ENCODE results near the gene PTPRN2. TPM values are rescaled to one million over a fixed set of nuclear protein-coding genes. Genes with fewer than 3 reads are reported as not detected.

Gene PTPRN2
- total RNA-seq, 1 experiment from 2014 or later: 1.1 TPM

DNA sequence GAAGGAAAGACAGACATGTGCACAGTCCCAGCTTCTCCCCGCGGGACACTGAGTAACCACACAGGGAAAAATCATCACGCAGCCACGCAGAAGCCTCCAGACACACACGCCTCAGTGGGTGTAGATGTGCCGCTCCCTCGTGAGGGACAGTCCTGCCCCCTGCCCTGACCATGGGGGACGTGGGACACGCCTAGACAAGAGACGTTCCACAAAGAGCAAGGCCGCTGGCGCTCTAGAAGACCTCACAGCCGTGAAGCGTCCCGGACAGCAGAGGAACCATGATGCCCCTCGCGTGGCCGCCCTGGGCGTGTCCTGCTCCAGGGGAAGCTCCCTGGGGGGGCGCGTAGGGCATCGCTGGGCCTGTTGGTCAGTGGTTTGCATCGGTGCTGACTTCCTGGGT lies 1040.0 kb downstream of the PTPRN2 start:
- Histone ChIP-seq H3K36me3 (ENCODE audit: control insufficient read depth, insufficient read depth, low read length) (no peaks in the 10 kb centered on the region), H3K4me3 (ENCODE audit: low read depth in 2 of 2, low read length in 2 of 2) (no peak overlapping the region), H3K4me1 (ENCODE audit: control insufficient read depth, insufficient read depth, low read length) (no peaks in the 10 kb centered on the region; the same call in 1 of the 2 replicates), H3K9me3 (ENCODE audit: control insufficient read depth, insufficient read depth, low read depth, low read length) (no peaks in the 10 kb centered on the region), H3K27me3 (ENCODE audit: control insufficient read depth, insufficient read depth, low read length) (no peaks in the 10 kb centered on the region), H3K27ac (ENCODE audit: low read length) (no peak overlapping the region)
- intact Hi-C loops (cut with micrococcal nuclease; ENCODE audit: unreplicated experiment): no loop called here
- ChIA-PET CTCF (no interaction called here), POLR2A (no interaction called here)
- TF ChIP-seq SIN3A (IDR thresholded peaks at IDR 0.05; ENCODE audit: borderline replicate concordance, insufficient read depth, low read depth, low read length) (no peak), POLR2AphosphoS5 (IDR thresholded peaks at IDR 0.05; ENCODE audit: low read depth, low read length) (no peak), TCF7L2 (IDR thresholded peaks at IDR 0.05; ENCODE audit: low read depth, low read length) (no peak)
- TF ChIP-seq, protein P1, sequence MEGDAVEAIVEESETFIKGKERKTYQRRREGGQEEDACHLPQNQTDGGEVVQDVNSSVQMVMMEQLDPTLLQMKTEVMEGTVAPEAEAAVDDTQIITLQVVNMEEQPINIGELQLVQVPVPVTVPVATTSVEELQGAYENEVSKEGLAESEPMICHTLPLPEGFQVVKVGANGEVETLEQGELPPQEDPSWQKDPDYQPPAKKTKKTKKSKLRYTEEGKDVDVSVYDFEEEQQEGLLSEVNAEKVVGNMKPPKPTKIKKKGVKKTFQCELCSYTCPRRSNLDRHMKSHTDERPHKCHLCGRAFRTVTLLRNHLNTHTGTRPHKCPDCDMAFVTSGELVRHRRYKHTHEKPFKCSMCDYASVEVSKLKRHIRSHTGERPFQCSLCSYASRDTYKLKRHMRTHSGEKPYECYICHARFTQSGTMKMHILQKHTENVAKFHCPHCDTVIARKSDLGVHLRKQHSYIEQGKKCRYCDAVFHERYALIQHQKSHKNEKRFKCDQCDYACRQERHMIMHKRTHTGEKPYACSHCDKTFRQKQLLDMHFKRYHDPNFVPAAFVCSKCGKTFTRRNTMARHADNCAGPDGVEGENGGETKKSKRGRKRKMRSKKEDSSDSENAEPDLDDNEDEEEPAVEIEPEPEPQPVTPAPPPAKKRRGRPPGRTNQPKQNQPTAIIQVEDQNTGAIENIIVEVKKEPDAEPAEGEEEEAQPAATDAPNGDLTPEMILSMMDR (IDR thresholded peaks at IDR 0.05): no peak
- TF ChIP-seq, protein P2, sequence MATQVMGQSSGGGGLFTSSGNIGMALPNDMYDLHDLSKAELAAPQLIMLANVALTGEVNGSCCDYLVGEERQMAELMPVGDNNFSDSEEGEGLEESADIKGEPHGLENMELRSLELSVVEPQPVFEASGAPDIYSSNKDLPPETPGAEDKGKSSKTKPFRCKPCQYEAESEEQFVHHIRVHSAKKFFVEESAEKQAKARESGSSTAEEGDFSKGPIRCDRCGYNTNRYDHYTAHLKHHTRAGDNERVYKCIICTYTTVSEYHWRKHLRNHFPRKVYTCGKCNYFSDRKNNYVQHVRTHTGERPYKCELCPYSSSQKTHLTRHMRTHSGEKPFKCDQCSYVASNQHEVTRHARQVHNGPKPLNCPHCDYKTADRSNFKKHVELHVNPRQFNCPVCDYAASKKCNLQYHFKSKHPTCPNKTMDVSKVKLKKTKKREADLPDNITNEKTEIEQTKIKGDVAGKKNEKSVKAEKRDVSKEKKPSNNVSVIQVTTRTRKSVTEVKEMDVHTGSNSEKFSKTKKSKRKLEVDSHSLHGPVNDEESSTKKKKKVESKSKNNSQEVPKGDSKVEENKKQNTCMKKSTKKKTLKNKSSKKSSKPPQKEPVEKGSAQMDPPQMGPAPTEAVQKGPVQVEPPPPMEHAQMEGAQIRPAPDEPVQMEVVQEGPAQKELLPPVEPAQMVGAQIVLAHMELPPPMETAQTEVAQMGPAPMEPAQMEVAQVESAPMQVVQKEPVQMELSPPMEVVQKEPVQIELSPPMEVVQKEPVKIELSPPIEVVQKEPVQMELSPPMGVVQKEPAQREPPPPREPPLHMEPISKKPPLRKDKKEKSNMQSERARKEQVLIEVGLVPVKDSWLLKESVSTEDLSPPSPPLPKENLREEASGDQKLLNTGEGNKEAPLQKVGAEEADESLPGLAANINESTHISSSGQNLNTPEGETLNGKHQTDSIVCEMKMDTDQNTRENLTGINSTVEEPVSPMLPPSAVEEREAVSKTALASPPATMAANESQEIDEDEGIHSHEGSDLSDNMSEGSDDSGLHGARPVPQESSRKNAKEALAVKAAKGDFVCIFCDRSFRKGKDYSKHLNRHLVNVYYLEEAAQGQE (IDR thresholded peaks at IDR 0.05; ENCODE audit: insufficient read depth in 1 of 2, low read depth in 2 of 2, low read length in 1 of 2): no peak
- no peak for DNase-seq (ENCODE audit: low read depth, low spot score)
- ATAC-seq: no peak
- no TSS peak for BruUV-seq (replicated peaks)
- in situ Hi-C loops (cut with HindIII; ENCODE audit: low pct_unique_long_range_greater_than_20kb, low sequenced_read_pairs): no loop called here

DNA sequence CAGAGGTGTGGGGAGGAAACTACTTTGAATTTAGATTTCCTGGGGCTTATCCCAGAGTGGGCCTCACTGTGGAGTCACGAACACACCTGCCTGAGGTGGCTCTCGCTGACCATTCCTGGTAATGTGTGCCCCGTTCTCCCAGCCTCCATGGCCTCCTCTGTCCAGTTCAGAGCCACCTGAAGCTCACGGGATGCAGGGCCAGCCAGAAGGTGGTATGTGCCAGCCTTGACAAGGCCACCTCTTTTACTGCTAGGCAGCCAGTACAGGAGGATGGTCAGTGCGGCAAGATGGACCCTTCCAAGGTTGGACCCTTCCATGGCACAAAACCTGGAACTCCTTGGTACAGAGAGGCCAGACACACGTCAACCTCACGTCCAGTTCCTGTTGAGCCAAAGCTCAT lies 1040.5 kb downstream of the PTPRN2 start:
- in situ Hi-C loops (cut with HindIII; ENCODE audit: low pct_unique_long_range_greater_than_20kb, low sequenced_read_pairs): no loop called here
- ChIA-PET CTCF (no interaction called here), POLR2A (no interaction called here)
- DNase-seq (ENCODE audit: low read depth, low spot score): no peak
- Histone ChIP-seq H3K4me3 (ENCODE audit: low read depth in 2 of 2, low read length in 2 of 2) (no peak overlapping the region), H3K27ac (ENCODE audit: low read length) (no peak overlapping the region), H3K36me3 (ENCODE audit: control insufficient read depth, insufficient read depth, low read length) (no peaks in the 10 kb centered on the region), H3K27me3 (ENCODE audit: control insufficient read depth, insufficient read depth, low read length) (no peaks in the 10 kb centered on the region), H3K9me3 (ENCODE audit: control insufficient read depth, insufficient read depth, low read depth, low read length) (no peaks in the 10 kb centered on the region), H3K4me1 (ENCODE audit: control insufficient read depth, insufficient read depth, low read length) (no peaks in the 10 kb centered on the region; the same call in 1 of the 2 replicates)
- TF ChIP-seq SIN3A (IDR thresholded peaks at IDR 0.05; ENCODE audit: borderline replicate concordance, insufficient read depth, low read depth, low read length): no peak
- TF ChIP-seq, protein P1 (IDR thresholded peaks at IDR 0.05): no peak
- TF ChIP-seq, protein P2 (IDR thresholded peaks at IDR 0.05; ENCODE audit: insufficient read depth in 1 of 2, low read depth in 2 of 2, low read length in 1 of 2): no peak
- TF ChIP-seq TCF7L2 (IDR thresholded peaks at IDR 0.05; ENCODE audit: low read depth, low read length): no peak
- no peak for TF ChIP-seq POLR2AphosphoS5 (IDR thresholded peaks at IDR 0.05; ENCODE audit: low read depth, low read length)
- intact Hi-C loops (cut with micrococcal nuclease; ENCODE audit: unreplicated experiment): no loop called here
- no TSS peak for BruUV-seq (replicated peaks)
- ATAC-seq: no peak
